Measurements from ENCODE around the gene CCDC83. TPM values are rescaled to one million over a fixed set of nuclear protein-coding genes. Genes with fewer than 3 reads are reported as not detected.

The CCDC83 gene
- total RNA-seq, 1 experiment from 2014 or later, result not detected

GRCh38 chr11:85961130-85961529, 105.9 kb downstream of the CCDC83 start:
- Histone ChIP-seq H3K36me3 (ENCODE audit: control insufficient read depth, insufficient read depth, low read length) (peaks cover 5% of the 10 kb centered on the region; the same call in 1 of the 2 replicates), H3K4me3 (ENCODE audit: low read depth, low read length) (no peak overlapping the region), H3K9me3 (no peaks in the 10 kb centered on the region), H3K27me3 (replicated peaks; ENCODE audit: control insufficient read depth, insufficient read depth, low read length) (no peaks in the 10 kb centered on the region), H3K4me1 (no peaks in the 10 kb centered on the region)
- H3K27ac Mint-ChIP-seq (ENCODE audit: unreplicated experiment), result no peak overlapping the region
- TF ChIP-seq CTCF (IDR thresholded peaks at IDR 0.05; ENCODE audit: insufficient read depth in 1 of 2, low read depth in 1 of 2, low read length in 1 of 2, severe bottlenecking in 1 of 2, unreplicated experiment in 1 of 2), result no peak
- ChIA-PET POLR2A (no interaction called here), CTCF (interaction anchor here (0.9 kb wide), 1 partner anchor 106 kb away, joined by 4 read pairs; the partner anchor contains the start of gene CCDC83)
- intact Hi-C loops (cut with micrococcal nuclease; ENCODE audit: unreplicated experiment), result no loop called here
- no peaks in the 10 kb centered on the region for H3K27me3 Mint-ChIP-seq (ENCODE audit: insufficient read depth, unreplicated experiment)
- DNase-seq, result no peak
- H3K9me3 Mint-ChIP-seq (ENCODE audit: unreplicated experiment), result no peaks in the 10 kb centered on the region
- no peak overlapping the region for H3K4me3 Mint-ChIP-seq (ENCODE audit: unreplicated experiment)
- H3K36me3 Mint-ChIP-seq (ENCODE audit: insufficient read depth, unreplicated experiment), result peaks cover 96% of the 10 kb centered on the region
- H3K4me1 Mint-ChIP-seq (ENCODE audit: low read depth, unreplicated experiment), result no peaks in the 10 kb centered on the region
- no TSS peak for BruUV-seq (replicated peaks)

GRCh38 chr11:85961930-85962363, 106.8 kb downstream of the CCDC83 start:
- H3K4me1 Mint-ChIP-seq (ENCODE audit: low read depth, unreplicated experiment), result no peaks in the 10 kb centered on the region
- H3K27ac Mint-ChIP-seq (ENCODE audit: unreplicated experiment), result no peak overlapping the region
- no peak for DNase-seq
- Histone ChIP-seq H3K36me3 (ENCODE audit: control insufficient read depth, insufficient read depth, low read length) (peaks cover 3% of the 10 kb centered on the region; the same call in 1 of the 2 replicates), H3K9me3 (no peaks in the 10 kb centered on the region), H3K4me1 (no peaks in the 10 kb centered on the region), H3K27me3 (replicated peaks; ENCODE audit: control insufficient read depth, insufficient read depth, low read length) (no peaks in the 10 kb centered on the region), H3K4me3 (ENCODE audit: low read depth, low read length) (no peak overlapping the region)
- BruUV-seq (replicated peaks), result no TSS peak
- no peaks in the 10 kb centered on the region for H3K27me3 Mint-ChIP-seq (ENCODE audit: insufficient read depth, unreplicated experiment)
- no peaks in the 10 kb centered on the region for H3K9me3 Mint-ChIP-seq (ENCODE audit: unreplicated experiment)
- ChIA-PET CTCF (interaction anchor here (0.7 kb wide), 1 partner anchor 107 kb away, joined by 3 read pairs; the partner anchor contains the start of gene CCDC83), POLR2A (no interaction called here)
- H3K4me3 Mint-ChIP-seq (ENCODE audit: unreplicated experiment), result no peak overlapping the region
- peaks cover 96% of the 10 kb centered on the region for H3K36me3 Mint-ChIP-seq (ENCODE audit: insufficient read depth, unreplicated experiment)
- TF ChIP-seq CTCF (IDR thresholded peaks at IDR 0.05; ENCODE audit: insufficient read depth in 1 of 2, low read depth in 1 of 2, low read length in 1 of 2, severe bottlenecking in 1 of 2, unreplicated experiment in 1 of 2), result no peak
- intact Hi-C loops (cut with micrococcal nuclease; ENCODE audit: unreplicated experiment), result no loop called here

GRCh38 chr11:85965202-85965601, 110.0 kb downstream of the CCDC83 start:
- no peak overlapping the region for H3K4me3 ChIP-seq (ENCODE audit: low read depth, low read length)
- no peak for DNase-seq
- CTCF ChIA-PET, result no interaction called here
- no peaks in the 10 kb centered on the region for H3K27me3 ChIP-seq (replicated peaks; ENCODE audit: control insufficient read depth, insufficient read depth, low read length)
- no TSS peak for BruUV-seq (replicated peaks)
- POLR2A ChIA-PET, result no interaction called here
- Mint-ChIP-seq H3K36me3 (ENCODE audit: insufficient read depth, unreplicated experiment) (peaks cover 94% of the 10 kb centered on the region), H3K4me3 (ENCODE audit: unreplicated experiment) (no peak overlapping the region), H3K4me1 (ENCODE audit: low read depth, unreplicated experiment) (no peaks in the 10 kb centered on the region), H3K27me3 (ENCODE audit: insufficient read depth, unreplicated experiment) (no peaks in the 10 kb centered on the region), H3K27ac (ENCODE audit: unreplicated experiment) (no peak overlapping the region), H3K9me3 (ENCODE audit: unreplicated experiment) (no peaks in the 10 kb centered on the region)
- no peaks in the 10 kb centered on the region for H3K9me3 ChIP-seq
- intact Hi-C loops (cut with micrococcal nuclease; ENCODE audit: unreplicated experiment), result no loop called here
- H3K4me1 ChIP-seq, result no peaks in the 10 kb centered on the region
- H3K36me3 ChIP-seq (ENCODE audit: control insufficient read depth, insufficient read depth, low read length), result 0 out of 2 replicates have a peak, but pooled peaks cover 2% of the 10 kb centered on the region
- no peak for TF ChIP-seq CTCF (IDR thresholded peaks at IDR 0.05; ENCODE audit: insufficient read depth in 1 of 2, low read depth in 1 of 2, low read length in 1 of 2, severe bottlenecking in 1 of 2, unreplicated experiment in 1 of 2)

Data from Caco-2 (cell line).